ENCODE measurements around the gene PP2D1.
"Not testable (repeated sequence)": the region's sequence is repeated elsewhere in the genome, so short reads cannot be mapped to it uniquely, and the experiment has no call there.

Gene PP2D1

DNA sequence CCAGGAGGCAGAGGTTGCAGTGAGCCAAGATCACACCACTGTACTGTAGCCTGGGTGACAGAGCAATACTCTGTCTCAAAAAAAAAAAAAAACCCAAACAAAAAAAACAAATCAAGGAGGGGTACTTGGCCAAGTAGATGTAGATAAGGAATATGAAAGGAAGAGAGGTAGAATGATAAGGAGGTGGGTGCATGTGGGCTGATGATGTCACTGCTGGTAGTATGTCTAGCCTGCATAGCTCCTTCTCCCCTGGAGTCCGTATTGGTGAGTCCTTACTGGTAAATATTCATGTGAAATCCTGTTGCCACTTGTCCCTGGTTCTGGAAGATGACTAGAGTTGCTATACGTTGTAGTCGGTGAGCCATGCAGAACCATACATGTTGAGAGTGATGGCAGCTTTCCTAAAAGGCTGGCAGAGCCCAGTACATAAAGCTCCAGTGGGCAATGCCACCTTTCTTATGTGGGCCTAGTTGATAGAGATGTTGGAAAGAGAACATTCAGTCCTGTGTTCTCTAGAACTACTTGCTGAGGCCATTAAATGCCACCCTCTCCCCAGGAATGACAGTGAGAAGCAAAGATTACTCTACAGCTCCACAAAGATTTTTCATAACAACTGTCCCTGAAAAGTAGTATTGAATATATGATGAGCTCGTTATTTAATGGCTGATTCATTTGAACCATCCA lies 39.2 kb upstream of the PP2D1 start:
- Histone ChIP-seq H3K27ac (ENCODE audit: low read depth, low read length) (no peak overlapping the region), H3K9me3 (ENCODE audit: control insufficient read depth, insufficient read depth, low read depth, low read length) (no peaks in the 10 kb centered on the region), H3K27me3 (ENCODE audit: control insufficient read depth, insufficient read depth, low read length) (no peaks in the 10 kb centered on the region), H3K36me3 (ENCODE audit: control insufficient read depth, insufficient read depth, low read length) (no peaks in the 10 kb centered on the region), H3K9ac (ENCODE audit: low read length) (no peak overlapping the region), H3K4me3 (ENCODE audit: low read depth, low read length) (no peak overlapping the region), H3K4me1 (ENCODE audit: control insufficient read depth, insufficient read depth, low read length) (peaks cover 5% of the 10 kb centered on the region)

DNA sequence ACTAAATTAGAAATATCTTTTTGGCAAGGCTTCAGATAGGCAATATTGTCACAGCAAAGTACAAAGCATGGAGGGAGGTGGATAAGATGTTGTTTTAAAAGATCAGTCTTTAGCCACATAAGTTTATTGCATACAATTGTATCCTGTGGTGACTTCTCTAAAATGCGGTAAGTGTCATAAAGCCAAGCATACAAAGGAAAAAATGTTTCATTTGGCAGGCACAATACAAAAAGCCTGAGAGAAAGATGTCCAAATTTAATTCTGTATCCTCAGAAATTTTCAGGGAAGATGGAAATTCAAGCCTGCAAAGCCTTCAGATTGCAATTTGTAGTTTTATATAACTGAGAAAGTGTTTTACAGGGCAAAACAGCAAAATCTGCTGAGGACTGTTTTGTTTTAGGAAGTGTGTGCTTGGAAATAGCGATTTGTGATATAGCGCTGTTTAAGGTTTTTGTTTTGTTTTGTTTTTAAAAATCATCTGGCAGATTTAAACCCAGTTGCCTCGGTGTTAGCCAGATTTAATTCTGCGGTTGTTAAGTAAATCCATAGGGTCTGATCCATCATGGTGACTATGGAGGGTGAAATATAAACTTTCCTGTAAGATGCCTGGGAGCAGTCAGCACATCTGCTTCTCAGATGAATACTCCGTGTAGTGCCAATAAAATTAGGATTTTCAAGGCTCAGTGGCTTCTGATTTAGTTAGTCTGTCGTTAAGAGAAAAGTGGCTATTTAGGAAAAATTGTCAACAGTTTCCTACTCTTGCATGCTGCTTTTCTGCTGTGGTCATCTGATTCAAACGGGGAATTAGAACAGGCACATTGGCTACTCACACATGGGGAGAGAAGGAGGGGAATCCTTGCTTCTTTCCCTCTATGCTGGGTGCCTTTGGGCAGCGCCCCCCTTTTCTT lies 36.2 kb upstream of the PP2D1 start:
- Histone ChIP-seq H3K27ac (ENCODE audit: low read depth, low read length) (no peak overlapping the region), H3K9ac (ENCODE audit: low read length) (no peak overlapping the region), H3K4me1 (ENCODE audit: control insufficient read depth, insufficient read depth, low read length) (no peaks in the 10 kb centered on the region), H3K27me3 (ENCODE audit: control insufficient read depth, insufficient read depth, low read length) (no peaks in the 10 kb centered on the region), H3K9me3 (ENCODE audit: control insufficient read depth, insufficient read depth, low read depth, low read length) (no peaks in the 10 kb centered on the region), H3K36me3 (ENCODE audit: control insufficient read depth, insufficient read depth, low read length) (no peaks in the 10 kb centered on the region), H3K4me3 (ENCODE audit: low read depth, low read length) (no peak overlapping the region)

DNA sequence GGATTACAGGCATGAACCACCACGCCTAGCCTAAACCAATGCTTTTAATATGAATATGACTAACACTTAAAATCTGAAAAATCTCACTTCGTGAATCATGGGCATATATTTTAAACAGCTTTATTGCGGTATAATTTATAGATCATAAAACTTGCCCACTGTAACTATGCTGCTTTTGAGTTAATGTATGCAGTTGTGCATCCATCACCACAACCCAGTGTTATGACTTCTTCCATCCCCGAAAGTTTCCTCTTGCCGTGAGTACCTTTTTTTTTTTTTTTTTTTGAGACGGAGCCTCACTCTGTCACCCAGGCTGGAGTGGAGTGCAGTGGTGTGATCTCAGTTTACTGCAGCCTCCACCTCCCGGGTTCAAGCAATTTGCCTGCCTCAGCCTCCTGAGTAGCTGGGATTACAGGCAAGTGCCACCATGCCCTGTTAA lies 35.3 kb upstream of the PP2D1 start:
- Histone ChIP-seq H3K36me3 (ENCODE audit: control insufficient read depth, insufficient read depth, low read length) (no peaks in the 10 kb centered on the region), H3K4me3 (ENCODE audit: low read depth, low read length) (no peak overlapping the region), H3K9ac (ENCODE audit: low read length) (no peak overlapping the region), H3K4me1 (ENCODE audit: control insufficient read depth, insufficient read depth, low read length) (no peaks in the 10 kb centered on the region), H3K9me3 (ENCODE audit: control insufficient read depth, insufficient read depth, low read depth, low read length) (no peaks in the 10 kb centered on the region), H3K27me3 (ENCODE audit: control insufficient read depth, insufficient read depth, low read length) (no peaks in the 10 kb centered on the region), H3K27ac (ENCODE audit: low read depth, low read length) (no peak overlapping the region)

DNA sequence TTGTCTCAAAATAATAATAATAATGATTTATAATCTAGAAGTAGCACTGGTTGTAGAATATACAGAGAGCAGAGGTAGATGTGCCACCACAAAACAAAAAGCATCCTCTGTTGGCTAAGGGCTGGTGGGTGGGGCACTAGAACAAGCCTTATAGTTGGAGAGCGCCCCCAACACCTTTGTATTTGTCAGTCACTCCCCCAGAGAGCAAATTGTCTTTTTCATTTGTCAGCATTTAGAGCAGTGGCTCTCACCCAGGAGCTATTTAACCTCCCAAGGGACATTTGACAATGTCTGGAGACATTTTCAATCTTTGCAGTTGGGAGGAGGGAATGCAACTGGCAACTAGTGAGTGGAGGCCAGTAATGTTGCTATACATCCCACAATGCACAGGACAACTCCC lies 34.5 kb upstream of the PP2D1 start:
- H3K27me3 ChIP-seq (ENCODE audit: control insufficient read depth, insufficient read depth, low read length) = no peaks in the 10 kb centered on the region
- no peak overlapping the region for H3K9ac ChIP-seq (ENCODE audit: low read length)
- no peaks in the 10 kb centered on the region for H3K9me3 ChIP-seq (ENCODE audit: control insufficient read depth, insufficient read depth, low read depth, low read length)
- H3K4me3 ChIP-seq (ENCODE audit: low read depth, low read length) = no peak overlapping the region
- no peaks in the 10 kb centered on the region for H3K36me3 ChIP-seq (ENCODE audit: control insufficient read depth, insufficient read depth, low read length)
- 0 out of 2 replicates have a peak, but pooled peaks cover 4% of the 10 kb centered on the region for H3K4me1 ChIP-seq (ENCODE audit: control insufficient read depth, insufficient read depth, low read length)
- H3K27ac ChIP-seq (ENCODE audit: low read depth, low read length) = no peak overlapping the region

DNA sequence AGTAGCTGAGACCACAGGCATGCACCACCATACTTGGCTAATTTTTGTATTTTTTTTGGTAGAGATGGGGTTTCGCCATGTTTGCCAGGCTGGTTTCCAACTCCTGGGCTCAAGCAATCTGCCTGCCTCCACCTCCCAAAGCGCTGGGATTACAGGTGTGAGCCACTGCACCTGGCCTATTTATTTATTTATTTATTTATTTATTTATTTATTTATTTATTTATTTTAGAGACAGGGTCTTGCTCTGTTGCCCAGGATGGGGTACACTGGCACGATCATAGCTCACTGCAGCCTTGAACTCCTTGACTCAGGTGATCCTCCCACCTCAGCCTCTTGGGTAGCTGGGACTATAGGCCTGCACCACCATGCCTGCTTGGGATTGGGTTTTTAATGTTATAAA lies 33.1 kb upstream of the PP2D1 start:
- H3K4me3 ChIP-seq (ENCODE audit: low read depth, low read length); H3K9me3 ChIP-seq (ENCODE audit: control insufficient read depth, insufficient read depth, low read depth, low read length); H3K27ac ChIP-seq (ENCODE audit: low read depth, low read length); H3K4me1 ChIP-seq (ENCODE audit: control insufficient read depth, insufficient read depth, low read length); H3K9ac ChIP-seq (ENCODE audit: low read length); H3K36me3 ChIP-seq (ENCODE audit: control insufficient read depth, insufficient read depth, low read length); H3K27me3 ChIP-seq (ENCODE audit: control insufficient read depth, insufficient read depth, low read length): not testable (repeated sequence)

DNA sequence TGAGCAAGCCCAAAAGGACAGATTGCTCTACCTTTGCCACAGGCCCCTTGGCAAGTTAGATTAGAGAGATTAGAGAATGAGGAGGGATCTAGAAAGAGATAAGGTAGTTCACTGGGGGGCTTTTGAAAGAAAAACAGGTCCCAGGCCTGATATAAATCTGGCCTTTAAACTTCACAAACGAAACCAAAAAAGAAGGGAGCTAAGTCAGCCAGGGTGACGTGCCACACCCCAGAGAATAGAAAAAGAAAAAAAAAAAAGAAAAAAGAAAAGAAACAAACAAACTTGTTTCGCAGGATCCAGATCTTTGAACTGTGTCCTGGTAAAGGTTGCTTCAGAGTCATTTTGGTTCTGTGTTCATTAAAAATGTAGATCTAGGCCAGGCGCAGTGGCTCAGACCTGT lies 31.8 kb upstream of the PP2D1 start:
- no peak overlapping the region for H3K27ac ChIP-seq (ENCODE audit: low read depth, low read length)
- H3K9ac ChIP-seq (ENCODE audit: low read length) = no peak overlapping the region
- H3K4me3 ChIP-seq (ENCODE audit: low read depth, low read length) = no peak overlapping the region
- peaks cover 11% of the 10 kb centered on the region for H3K27me3 ChIP-seq (ENCODE audit: control insufficient read depth, insufficient read depth, low read length)
- H3K9me3 ChIP-seq (ENCODE audit: control insufficient read depth, insufficient read depth, low read depth, low read length) = no peaks in the 10 kb centered on the region
- 0 out of 2 replicates have a peak, but pooled peaks cover 5% of the 10 kb centered on the region for H3K4me1 ChIP-seq (ENCODE audit: control insufficient read depth, insufficient read depth, low read length)
- H3K36me3 ChIP-seq (ENCODE audit: control insufficient read depth, insufficient read depth, low read length) = no peaks in the 10 kb centered on the region

DNA sequence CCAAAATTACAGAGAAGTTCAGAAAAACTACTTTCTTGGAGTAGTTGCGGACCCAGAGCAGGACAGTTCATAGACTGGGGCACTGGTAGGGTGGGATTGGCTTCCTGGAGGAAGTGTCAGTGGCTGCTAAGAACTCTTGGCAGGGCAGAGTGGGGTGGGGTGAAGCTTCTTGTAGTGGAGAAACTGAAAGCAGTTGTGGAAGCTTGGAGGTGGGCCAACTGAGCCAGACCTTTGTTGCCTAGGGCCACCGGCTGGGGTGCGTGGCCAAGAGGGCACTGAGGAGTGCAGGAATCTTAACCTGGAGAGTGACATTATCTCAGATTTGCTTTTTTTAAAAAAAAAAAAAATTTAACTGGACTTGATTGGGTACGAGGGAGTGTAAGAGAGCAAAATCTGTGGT lies 31.3 kb upstream of the PP2D1 start:
- Histone ChIP-seq H3K4me1 (ENCODE audit: control insufficient read depth, insufficient read depth, low read length) (0 out of 2 replicates have a peak, but pooled peaks cover 7% of the 10 kb centered on the region), H3K27ac (ENCODE audit: low read depth, low read length) (no peak overlapping the region), H3K9me3 (ENCODE audit: control insufficient read depth, insufficient read depth, low read depth, low read length) (no peaks in the 10 kb centered on the region), H3K9ac (ENCODE audit: low read length) (no peak overlapping the region), H3K4me3 (ENCODE audit: low read depth, low read length) (no peak overlapping the region), H3K27me3 (ENCODE audit: control insufficient read depth, insufficient read depth, low read length) (peaks cover 15% of the 10 kb centered on the region), H3K36me3 (ENCODE audit: control insufficient read depth, insufficient read depth, low read length) (no peaks in the 10 kb centered on the region)

DNA sequence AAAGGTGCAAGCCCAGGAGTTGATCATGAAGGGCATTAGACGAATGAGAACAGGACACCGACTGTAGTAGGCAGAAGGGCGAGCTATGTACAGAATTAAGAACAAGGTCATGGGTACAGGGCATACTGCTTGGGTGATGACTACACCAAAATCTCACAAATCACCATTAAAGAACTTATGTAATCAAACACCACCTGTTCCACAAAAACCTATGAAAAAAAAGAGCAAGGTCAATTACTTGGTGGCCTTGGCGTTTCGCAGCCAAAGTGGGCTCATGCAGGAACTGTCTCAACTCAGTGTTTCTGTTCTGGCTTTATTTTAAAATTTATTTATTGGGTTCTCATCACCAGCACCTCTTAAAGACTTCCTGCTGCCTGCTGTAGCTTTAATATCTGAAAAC lies 30.3 kb upstream of the PP2D1 start:
- no peak overlapping the region for H3K27ac ChIP-seq (ENCODE audit: low read depth, low read length)
- no peak overlapping the region for H3K9ac ChIP-seq (ENCODE audit: low read length)

DNA sequence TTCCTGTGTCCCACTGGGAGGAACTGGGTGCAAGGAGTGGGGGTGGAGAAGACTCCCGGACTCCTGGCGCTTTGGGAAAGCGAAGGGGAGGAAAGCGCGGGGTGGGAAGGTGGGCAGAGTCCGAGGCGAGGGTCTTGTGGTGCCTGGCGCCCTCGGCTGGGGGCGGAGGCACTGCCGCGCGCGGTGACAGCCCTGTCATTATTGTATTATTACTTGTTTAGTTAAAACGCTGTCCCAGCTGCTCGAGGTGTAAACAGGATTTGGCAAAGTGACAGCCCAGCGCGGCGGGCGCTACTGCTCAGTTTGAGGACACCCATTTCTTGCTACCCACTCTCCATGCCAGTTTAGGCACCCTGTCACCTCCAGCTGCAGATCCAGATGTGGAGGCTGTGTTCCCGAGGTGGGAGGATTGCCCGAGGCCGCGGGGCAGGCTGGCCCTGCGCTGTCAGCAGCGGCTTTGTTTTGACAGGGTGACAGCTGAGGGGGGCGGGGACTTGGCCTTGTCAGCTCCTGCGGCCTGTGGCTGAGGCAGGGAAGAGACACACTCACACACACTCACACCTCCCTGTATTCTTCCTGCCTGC lies 29.2 kb upstream of the PP2D1 start:
- peak overlapping the region; percentile 89 for H3K4me3 ChIP-seq (ENCODE audit: low read depth, low read length)
- no peaks in the 10 kb centered on the region for H3K36me3 ChIP-seq (ENCODE audit: control insufficient read depth, insufficient read depth, low read length)
- H3K4me1 ChIP-seq (ENCODE audit: control insufficient read depth, insufficient read depth, low read length) = 0 out of 2 replicates have a peak, but pooled peaks cover 7% of the 10 kb centered on the region
- H3K9me3 ChIP-seq (ENCODE audit: control insufficient read depth, insufficient read depth, low read depth, low read length) = no peaks in the 10 kb centered on the region
- H3K9ac ChIP-seq (ENCODE audit: low read length) = peak overlapping the region; percentile 26
- peaks cover 22% of the 10 kb centered on the region for H3K27me3 ChIP-seq (ENCODE audit: control insufficient read depth, insufficient read depth, low read length)
- no peak overlapping the region for H3K27ac ChIP-seq (ENCODE audit: low read depth, low read length)

More for the DNA sequence above, 30.3 kb upstream of the PP2D1 start:
- no peak overlapping the region for H3K4me3 ChIP-seq (ENCODE audit: low read depth, low read length)
- 0 out of 2 replicates have a peak, but pooled peaks cover 7% of the 10 kb centered on the region for H3K4me1 ChIP-seq (ENCODE audit: control insufficient read depth, insufficient read depth, low read length)
- H3K9me3 ChIP-seq (ENCODE audit: control insufficient read depth, insufficient read depth, low read depth, low read length) = no peaks in the 10 kb centered on the region
- H3K36me3 ChIP-seq (ENCODE audit: control insufficient read depth, insufficient read depth, low read length) = no peaks in the 10 kb centered on the region
- H3K27me3 ChIP-seq (ENCODE audit: control insufficient read depth, insufficient read depth, low read length) = peaks cover 22% of the 10 kb centered on the region

DNA sequence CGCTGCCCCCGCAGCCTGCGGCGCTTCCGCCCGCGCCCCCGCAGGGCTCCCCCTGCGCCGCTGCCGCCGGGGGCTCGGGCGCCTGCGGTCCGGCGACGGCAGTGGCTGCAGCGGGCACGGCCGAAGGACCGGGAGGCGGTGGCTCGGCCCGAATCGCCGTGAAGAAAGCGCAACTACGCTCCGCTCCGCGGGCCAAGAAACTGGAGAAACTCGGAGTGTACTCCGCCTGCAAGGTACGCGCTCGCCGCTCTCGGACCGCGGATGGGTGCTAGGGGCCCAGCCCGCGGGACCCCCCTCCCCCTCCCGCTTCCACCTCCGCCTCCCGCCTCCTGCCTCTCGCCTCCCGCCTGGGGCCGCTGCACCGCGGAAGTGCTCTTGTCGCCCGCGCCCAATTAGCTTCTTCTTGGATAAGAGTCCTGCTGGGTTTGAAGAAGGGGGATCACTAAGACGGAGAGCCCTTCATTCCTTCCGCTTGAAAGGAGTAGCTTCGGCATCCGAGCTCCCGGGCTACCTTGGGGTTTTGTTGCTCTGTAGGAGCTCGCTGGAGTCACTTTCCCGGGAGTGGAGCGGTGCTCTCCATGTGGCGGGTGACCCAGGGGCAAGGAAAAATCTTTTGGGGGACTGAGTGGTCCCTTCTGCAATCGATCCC lies 28.6 kb upstream of the PP2D1 start:
- peaks cover 22% of the 10 kb centered on the region for H3K27me3 ChIP-seq (ENCODE audit: control insufficient read depth, insufficient read depth, low read length)
- H3K9me3 ChIP-seq (ENCODE audit: control insufficient read depth, insufficient read depth, low read depth, low read length) = no peaks in the 10 kb centered on the region
- H3K4me3 ChIP-seq (ENCODE audit: low read depth, low read length) = peak overlapping the region; percentile 89
- H3K36me3 ChIP-seq (ENCODE audit: control insufficient read depth, insufficient read depth, low read length) = no peaks in the 10 kb centered on the region
- peak overlapping the region; percentile 61 for H3K9ac ChIP-seq (ENCODE audit: low read length)
- H3K4me1 ChIP-seq (ENCODE audit: control insufficient read depth, insufficient read depth, low read length) = 0 out of 2 replicates have a peak, but pooled peaks cover 7% of the 10 kb centered on the region
- no peak overlapping the region; the same call in 1 of the 2 replicates for H3K27ac ChIP-seq (ENCODE audit: low read depth, low read length)

Measured in HUES6 (cell line).